Trophoblast cell (in vitro differentiated cells and primary cell): ENCODE data around the gene JAK2.

Source experiments
- DNase-seq, 2 donors: peaks; one replicate each; pipeline ENCODE4 v3.0.0-alpha.2; 2016
- H2AFZ ChIP-seq: 2 replicates; pipeline ENCODE4 v1.6.1; 2013; ENCODE audit warnings: low read length, moderate library complexity, mild to moderate bottlenecking; ENCODE audit not compliant: insufficient read depth, poor library complexity
- H2AK5ac ChIP-seq: 2 replicates; pipeline ENCODE4 v1.6.1; 2013; ENCODE audit warnings: mild to moderate bottlenecking, low read length
- H2BK120ac ChIP-seq: 2 replicates; pipeline ENCODE4 v1.6.1; 2013; ENCODE audit warnings: low read length, mild to moderate bottlenecking, moderate library complexity; ENCODE audit not compliant: insufficient read depth, poor library complexity
- H2BK12ac ChIP-seq: 2 replicates; pipeline ENCODE4 v1.6.1; 2013; ENCODE audit warnings: mild to moderate bottlenecking, low read length, moderate library complexity
- H2BK5ac ChIP-seq: 2 replicates; pipeline ENCODE4 v1.6.1; 2013; ENCODE audit warnings: low read length, low read depth, moderate library complexity, mild to moderate bottlenecking; ENCODE audit not compliant: poor library complexity
- H3K14ac ChIP-seq: 2 replicates; pipeline ENCODE4 v1.6.1; 2013; ENCODE audit warnings: mild to moderate bottlenecking, low read length
- H3K18ac ChIP-seq: 2 replicates; pipeline ENCODE4 v1.6.1; 2013; ENCODE audit warnings: mild to moderate bottlenecking, low read length
- H3K23ac ChIP-seq: 2 replicates; pipeline ENCODE4 v1.6.1; 2013; ENCODE audit warnings: low read length
- H3K27ac ChIP-seq: 2 replicates; pipeline ENCODE4 v1.5.1; 2013; ENCODE audit warnings: low read depth, mild to moderate bottlenecking, inconsistent platforms, low read length, moderate library complexity
- H3K27me3 ChIP-seq: 2 replicates; pipeline ENCODE4 v1.6.1; 2013; ENCODE audit warnings: inconsistent platforms, mild to moderate bottlenecking, low read length, moderate library complexity; ENCODE audit not compliant: insufficient read depth
- H3K36me3 ChIP-seq, 2 experiments: 1 replicate in 1 of 2; 2 replicates in 1 of 2; pipeline ENCODE4 v1.6.1; 2013; ENCODE audit warnings: low read length in 2 of 2, mild to moderate bottlenecking in 2 of 2, moderate library complexity in 1 of 2; ENCODE audit not compliant: insufficient read depth in 2 of 2, control insufficient read depth in 1 of 2
- H3K4ac ChIP-seq: 2 replicates; pipeline ENCODE4 v1.6.1; 2013; ENCODE audit warnings: low read depth, mild to moderate bottlenecking, low read length, moderate library complexity
- H3K4me1 ChIP-seq, 2 experiments: 1 replicate in 1 of 2; 2 replicates in 1 of 2; pipeline ENCODE4 v1.6.1; 2013; ENCODE audit warnings: low read length in 2 of 2, mild to moderate bottlenecking in 2 of 2, moderate library complexity in 1 of 2; ENCODE audit not compliant: insufficient read depth in 2 of 2, control insufficient read depth in 1 of 2
- H3K4me2 ChIP-seq: 2 replicates; pipeline ENCODE4 v1.6.1; 2013; ENCODE audit warnings: inconsistent platforms, mild to moderate bottlenecking, low read length, moderate library complexity
- H3K4me3 ChIP-seq: 2 replicates; pipeline ENCODE4 v1.5.1; 2013; ENCODE audit warnings: mild to moderate bottlenecking, low read depth, low read length, inconsistent platforms
- H3K79me1 ChIP-seq: one replicate; pipeline ENCODE4 v1.6.1; 2013; ENCODE audit warnings: low read length
- H3K79me2 ChIP-seq: 2 replicates; pipeline ENCODE4 v1.6.1; 2013; ENCODE audit warnings: low read length, mild to moderate bottlenecking; ENCODE audit not compliant: control insufficient read depth, insufficient read depth, poor library complexity
- H3K9ac ChIP-seq: 2 replicates; pipeline ENCODE4 v1.6.1; 2013; ENCODE audit warnings: mild to moderate bottlenecking, low read length
- H3K9me3 ChIP-seq: 2 replicates; pipeline ENCODE4 v1.6.1; 2013; ENCODE audit warnings: low read depth, mild to moderate bottlenecking, control low read depth, inconsistent platforms, low read length; ENCODE audit not compliant: insufficient read depth
- H4K12ac ChIP-seq: 2 replicates; pipeline ENCODE4 v1.6.1; 2013; ENCODE audit warnings: low read depth, mild to moderate bottlenecking, low read length, moderate library complexity
- H4K8ac ChIP-seq: 2 replicates; pipeline ENCODE4 v1.6.1; 2013; ENCODE audit warnings: low read depth, mild to moderate bottlenecking, low read length, moderate library complexity
- H4K91ac ChIP-seq: one replicate; pipeline ENCODE4 v1.6.1; 2013; ENCODE audit warnings: low read depth, mild to moderate bottlenecking, low read length, moderate library complexity
- WGBS: extraction: QIAGEN DNeasy Blood & Tissue Kit; methylation state at CpG from one replicate; pipeline ENCODE4 v1.1.7; 2013; ENCODE audit warnings: missing lambda C conversion rate; ENCODE audit not compliant: insufficient read length, insufficient coverage; ENCODE audit errors: extremely low coverage; 5-methylcytosine and 5-hydroxymethylcytosine counted together

The JAK2 gene

GRCh38 chr9:5122116-5122515 is 137.0 kb downstream of the JAK2 start:
- no peak overlapping the region for H2BK5ac ChIP-seq
- no peak overlapping the region for H4K12ac ChIP-seq
- no CpG with 5 or more reads among the region's 1 CpG for WGBS
- H3K27ac ChIP-seq: no peak overlapping the region
- H2AFZ ChIP-seq: no peak overlapping the region
- no peak overlapping the region for H4K8ac ChIP-seq
- H3K4me1 ChIP-seq: no peaks in the 10 kb centered on the region
- H3K36me3 ChIP-seq: peaks cover 0 to 2% of the 10 kb centered on the region in 2 experiments
- DNase-seq: no peak
- no peaks in the 10 kb centered on the region for H3K79me2 ChIP-seq
- no peak overlapping the region for H2BK12ac ChIP-seq
- H3K4me2 ChIP-seq: no peak overlapping the region
- no peak overlapping the region for H3K4me3 ChIP-seq
- no peak overlapping the region for H2AK5ac ChIP-seq
- no peaks in the 10 kb centered on the region for H3K79me1 ChIP-seq
- H3K14ac ChIP-seq: no peak overlapping the region
- no peak overlapping the region for H3K23ac ChIP-seq
- H4K91ac ChIP-seq: no peak overlapping the region
- no peaks in the 10 kb centered on the region for H3K27me3 ChIP-seq
- no peak overlapping the region for H3K18ac ChIP-seq
- H3K4ac ChIP-seq: no peak overlapping the region
- no peak overlapping the region for H3K9ac ChIP-seq
- no peak overlapping the region for H2BK120ac ChIP-seq
- no peaks in the 10 kb centered on the region for H3K9me3 ChIP-seq

GRCh38 chr9:5122516-5122915 is 137.4 kb downstream of the JAK2 start:
- Histone ChIP-seq H2BK12ac (no peak overlapping the region), H4K91ac (no peak overlapping the region), H3K36me3 (peaks cover 0 to 2% of the 10 kb centered on the region in 2 experiments), H2BK120ac (no peak overlapping the region), H3K27me3 (no peaks in the 10 kb centered on the region), H3K79me2 (no peaks in the 10 kb centered on the region), H3K9ac (no peak overlapping the region), H3K4me1 (no peaks in the 10 kb centered on the region), H3K4me2 (no peak overlapping the region), H3K79me1 (no peaks in the 10 kb centered on the region), H3K9me3 (no peaks in the 10 kb centered on the region), H3K4ac (no peak overlapping the region), H3K27ac (no peak overlapping the region), H2AK5ac (no peak overlapping the region), H3K14ac (no peak overlapping the region), H3K18ac (no peak overlapping the region), H2AFZ (no peak overlapping the region), H4K8ac (no peak overlapping the region), H2BK5ac (no peak overlapping the region), H3K4me3 (no peak overlapping the region), H4K12ac (no peak overlapping the region), H3K23ac (no peak overlapping the region)
- WGBS: no CpG with 5 or more reads among the region's 3 CpGs
- DNase-seq: no peak

- no peak overlapping the region for H3K4ac ChIP-seq
- no peak overlapping the region for H2AFZ ChIP-seq
- no peaks in the 10 kb centered on the region for H3K79me1 ChIP-seq
- no peaks in the 10 kb centered on the region for H3K27me3 ChIP-seq
- no peaks in the 10 kb centered on the region for H3K36me3 ChIP-seq
- H3K23ac ChIP-seq: no peak overlapping the region
- H3K79me2 ChIP-seq: no peaks in the 10 kb centered on the region
- WGBS: no CpG with 5 or more reads among the region's 1 CpG
- no peak overlapping the region for H3K14ac ChIP-seq
- H3K9me3 ChIP-seq: no peaks in the 10 kb centered on the region
- no peak overlapping the region for H2BK12ac ChIP-seq
- no peak overlapping the region for H2BK120ac ChIP-seq
- no peak overlapping the region for H4K91ac ChIP-seq
- no peak overlapping the region for H2AK5ac ChIP-seq
- no peak overlapping the region for H3K4me2 ChIP-seq
- no peak for DNase-seq
- no peak overlapping the region for H3K18ac ChIP-seq
- H4K8ac ChIP-seq: no peak overlapping the region
- no peak overlapping the region for H3K27ac ChIP-seq
- H2BK5ac ChIP-seq: no peak overlapping the region
- H4K12ac ChIP-seq: no peak overlapping the region
- H3K4me1 ChIP-seq: no peaks in the 10 kb centered on the region
- H3K4me3 ChIP-seq: no peak overlapping the region
- no peak overlapping the region for H3K9ac ChIP-seq
Measured at GRCh38 chr9:5140151-5140550, 155.1 kb downstream of the JAK2 start.

GRCh38 chr9:5144217-5144616 is 159.1 kb downstream of the JAK2 start:
- Histone ChIP-seq H3K23ac (no peak overlapping the region), H3K79me1 (no peaks in the 10 kb centered on the region), H2BK12ac (no peak overlapping the region), H3K27ac (no peak overlapping the region), H4K8ac (no peak overlapping the region), H2BK120ac (no peak overlapping the region), H3K79me2 (no peaks in the 10 kb centered on the region), H4K91ac (no peak overlapping the region), H3K36me3 (no peaks in the 10 kb centered on the region), H3K14ac (no peak overlapping the region), H3K4ac (no peak overlapping the region), H2AFZ (no peak overlapping the region), H3K4me2 (no peak overlapping the region), H4K12ac (no peak overlapping the region), H3K18ac (no peak overlapping the region), H3K9ac (no peak overlapping the region), H3K4me1 (no peaks in the 10 kb centered on the region), H3K4me3 (no peak overlapping the region), H2BK5ac (no peak overlapping the region), H3K9me3 (no peaks in the 10 kb centered on the region), H2AK5ac (no peak overlapping the region), H3K27me3 (no peaks in the 10 kb centered on the region)
- WGBS: no CpG with 5 or more reads among the region's 7 CpGs
- no peak for DNase-seq
